ENCODE results near the gene SLC9C2.

DNA sequence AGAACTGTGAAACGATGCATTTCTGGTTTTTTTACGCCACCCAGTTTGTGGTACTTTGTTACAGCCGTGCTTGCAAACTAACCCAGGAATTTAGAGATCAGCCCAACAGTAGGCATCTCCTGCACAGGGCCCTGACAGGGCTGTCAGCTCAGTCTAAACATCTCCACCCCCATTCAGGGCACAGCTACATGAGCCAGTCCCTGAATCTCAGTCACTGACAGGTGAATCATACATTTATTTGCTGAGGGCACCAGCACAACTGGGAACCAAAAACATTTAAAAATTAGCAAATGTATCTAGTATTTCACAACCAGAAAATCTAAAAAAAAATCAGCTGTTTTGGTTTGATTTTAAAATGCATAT lies 95.0 kb downstream of the SLC9C2 start:
- TF ChIP-seq, protein P1, sequence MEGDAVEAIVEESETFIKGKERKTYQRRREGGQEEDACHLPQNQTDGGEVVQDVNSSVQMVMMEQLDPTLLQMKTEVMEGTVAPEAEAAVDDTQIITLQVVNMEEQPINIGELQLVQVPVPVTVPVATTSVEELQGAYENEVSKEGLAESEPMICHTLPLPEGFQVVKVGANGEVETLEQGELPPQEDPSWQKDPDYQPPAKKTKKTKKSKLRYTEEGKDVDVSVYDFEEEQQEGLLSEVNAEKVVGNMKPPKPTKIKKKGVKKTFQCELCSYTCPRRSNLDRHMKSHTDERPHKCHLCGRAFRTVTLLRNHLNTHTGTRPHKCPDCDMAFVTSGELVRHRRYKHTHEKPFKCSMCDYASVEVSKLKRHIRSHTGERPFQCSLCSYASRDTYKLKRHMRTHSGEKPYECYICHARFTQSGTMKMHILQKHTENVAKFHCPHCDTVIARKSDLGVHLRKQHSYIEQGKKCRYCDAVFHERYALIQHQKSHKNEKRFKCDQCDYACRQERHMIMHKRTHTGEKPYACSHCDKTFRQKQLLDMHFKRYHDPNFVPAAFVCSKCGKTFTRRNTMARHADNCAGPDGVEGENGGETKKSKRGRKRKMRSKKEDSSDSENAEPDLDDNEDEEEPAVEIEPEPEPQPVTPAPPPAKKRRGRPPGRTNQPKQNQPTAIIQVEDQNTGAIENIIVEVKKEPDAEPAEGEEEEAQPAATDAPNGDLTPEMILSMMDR (conservative IDR thresholded peaks at IDR 0.05), result no peak
- no peak for TF ChIP-seq EZH2 (IDR thresholded peaks at IDR 0.05; ENCODE audit: low read depth)
